Astrocyte (in vitro differentiated cells and primary cell): ENCODE data around the gene DCDC1. TPM values are rescaled to one million over a fixed set of nuclear protein-coding genes. Genes with fewer than 3 reads are reported as not detected.

Experiments
- DNase-seq: peaks from one replicate; pipeline ENCODE4 v3.0.0-alpha.2; 2010; ENCODE audit warnings: low read depth
- FAIRE-seq: peaks from 2 replicates; lab custom pipeline; 2011; peaks lifted over from hg19 to GRCh38; lab: Jason Lieb, UNC
- H2AFZ ChIP-seq: 2 replicates; pipeline ENCODE4 v1.6.0; 2012; ENCODE audit warnings: low read depth, low read length, inconsistent platforms
- H3K27ac ChIP-seq: 2 replicates; pipeline ENCODE4 v1.5.1; 2011; ENCODE audit warnings: low read depth, low read length, inconsistent platforms
- H3K27me3 ChIP-seq: 2 replicates; pipeline ENCODE4 v1.6.0; 2011; ENCODE audit warnings: low read length, inconsistent platforms; ENCODE audit not compliant: insufficient read depth
- H3K36me3 ChIP-seq: 2 replicates; pipeline ENCODE4 v1.5.1; 2011; ENCODE audit warnings: low read length, inconsistent platforms; ENCODE audit not compliant: insufficient read depth
- H3K4me1 ChIP-seq: 2 replicates; pipeline ENCODE4 v1.5.1; 2011; ENCODE audit warnings: low read length, inconsistent platforms; ENCODE audit not compliant: insufficient read depth
- H3K4me2 ChIP-seq: 2 replicates; pipeline ENCODE4 v1.6.0; 2012; ENCODE audit warnings: low read length, inconsistent platforms
- H3K4me3 ChIP-seq: 2 replicates; pipeline ENCODE4 v1.5.1; 2011; ENCODE audit warnings: low read depth, mild to moderate bottlenecking, low read length, inconsistent platforms; ENCODE audit not compliant: insufficient read depth
- H3K79me2 ChIP-seq: 2 replicates; pipeline ENCODE4 v1.6.0; 2012; ENCODE audit warnings: mild to moderate bottlenecking, low read length, inconsistent platforms; ENCODE audit not compliant: insufficient read depth
- H3K9ac ChIP-seq: 2 replicates; pipeline ENCODE4 v1.6.0; 2012; ENCODE audit warnings: mild to moderate bottlenecking, low read length, inconsistent platforms
- H3K9me3 ChIP-seq: 2 replicates; pipeline ENCODE4 v1.5.1; 2012; ENCODE audit warnings: low read depth, mild to moderate bottlenecking, low read length, inconsistent platforms; ENCODE audit not compliant: insufficient read depth
- H4K20me1 ChIP-seq: 2 replicates; pipeline ENCODE4 v1.6.0; 2012; ENCODE audit warnings: low read length, inconsistent platforms; ENCODE audit not compliant: insufficient read depth
- H3K27ac Mint-ChIP-seq: one replicate; pipeline ENCODE4 v1.8.0; 2021; ENCODE audit warnings: mild to moderate bottlenecking, mixed read lengths; ENCODE audit not compliant: unreplicated experiment
- H3K27me3 Mint-ChIP-seq: one replicate; pipeline ENCODE4 v1.8.0; 2021; ENCODE audit warnings: low read depth, mixed read lengths; ENCODE audit not compliant: unreplicated experiment
- H3K36me3 Mint-ChIP-seq: one replicate; pipeline ENCODE4 v1.8.0; 2021; ENCODE audit warnings: low read depth, mixed read lengths; ENCODE audit not compliant: unreplicated experiment
- H3K4me1 Mint-ChIP-seq: one replicate; pipeline ENCODE4 v1.8.0; 2021; ENCODE audit warnings: low read depth, mixed read lengths; ENCODE audit not compliant: unreplicated experiment
- H3K4me3 Mint-ChIP-seq: one replicate; pipeline ENCODE4 v1.8.0; 2021; ENCODE audit warnings: mild to moderate bottlenecking, moderate library complexity, mixed read lengths; ENCODE audit not compliant: unreplicated experiment
- H3K9me3 Mint-ChIP-seq: one replicate; pipeline ENCODE4 v1.8.0; 2021; ENCODE audit warnings: mild to moderate bottlenecking, mixed read lengths; ENCODE audit not compliant: unreplicated experiment
- EZH2 ChIP-seq: IDR thresholded peaks from 2 replicates; pipeline ENCODE4 v1.6.1; 2012; ENCODE audit warnings: mild to moderate bottlenecking, low read length, inconsistent platforms; ENCODE audit not compliant: insufficient read depth
- total RNA-seq: library from RNA; stranded (reverse); gene quantifications from 2 replicates; pipeline ENCODE4 v1.2.1, GENCODE V29; 2021
- TF ChIP-seq, protein P1 (sequence below): IDR thresholded peaks from 2 replicates; pipeline ENCODE4 v1.5.1; 2011; ENCODE audit warnings: low read depth, mild to moderate bottlenecking, inconsistent platforms, low read length, moderate library complexity; ENCODE audit not compliant: insufficient read depth

DCDC1 gene
- total RNA-seq, 1 donor from 2014 or later = 1.4 TPM

GRCh38 chr11:31139479-31139878 is 230.1 kb downstream of the DCDC1 start:
- no peak overlapping the region for H3K27ac Mint-ChIP-seq
- H3K9ac ChIP-seq = no peak overlapping the region

DNA sequence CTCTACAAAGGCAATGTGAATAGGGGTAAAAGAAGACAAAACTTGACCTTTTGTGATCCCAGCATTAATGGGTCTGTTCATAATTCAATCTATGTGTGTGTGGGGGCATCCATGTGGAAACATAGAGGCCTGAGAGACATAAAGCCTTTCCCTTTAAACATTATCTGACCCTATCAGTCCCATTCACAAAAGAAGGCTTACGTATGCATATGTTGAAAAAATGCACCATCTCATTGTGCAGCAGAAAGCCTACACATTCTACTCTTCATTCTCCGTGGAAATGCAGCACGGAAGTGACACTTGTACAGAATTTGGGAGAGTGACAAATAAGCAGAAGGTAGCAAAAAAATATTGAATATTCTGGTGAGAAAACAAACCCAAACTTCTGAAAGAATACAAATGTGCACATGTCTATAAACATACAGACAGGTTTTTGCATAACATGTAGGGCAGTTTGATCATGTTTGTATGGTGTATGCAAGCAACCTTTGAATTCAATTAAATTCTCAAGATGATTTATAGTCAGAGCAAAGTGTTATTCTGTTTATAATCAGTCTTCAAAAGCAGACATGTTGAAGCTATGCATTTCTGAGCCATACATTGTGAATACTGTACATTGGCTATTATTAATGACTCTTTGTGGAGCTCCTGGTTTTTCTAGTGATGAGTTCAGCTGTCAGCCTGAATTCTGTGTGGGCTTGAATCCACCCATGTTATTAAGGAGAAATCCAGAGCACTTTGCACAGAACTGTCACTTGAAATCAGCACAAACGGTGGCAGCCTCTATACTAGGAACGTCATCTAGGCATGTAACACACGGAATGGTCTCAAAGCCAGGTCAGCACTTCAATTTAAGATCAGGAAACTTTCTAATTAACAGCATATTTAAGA is 236.8 kb downstream of the DCDC1 start:
- H3K4me1 ChIP-seq = no peaks in the 10 kb centered on the region
- FAIRE-seq (no peak), DNase-seq (no peak)
- no peaks in the 10 kb centered on the region for H3K27me3 ChIP-seq
- H3K9me3 ChIP-seq = no peaks in the 10 kb centered on the region
- no peaks in the 10 kb centered on the region for H4K20me1 ChIP-seq
- H3K27ac Mint-ChIP-seq = no peak overlapping the region
- no peaks in the 10 kb centered on the region for H3K36me3 Mint-ChIP-seq
- no peak overlapping the region for H3K4me3 ChIP-seq
- H3K36me3 ChIP-seq = no peaks in the 10 kb centered on the region
- no peak overlapping the region for H3K27ac ChIP-seq
- no peak overlapping the region for H2AFZ ChIP-seq
- no peak for TF ChIP-seq EZH2
- TF ChIP-seq, protein P1, sequence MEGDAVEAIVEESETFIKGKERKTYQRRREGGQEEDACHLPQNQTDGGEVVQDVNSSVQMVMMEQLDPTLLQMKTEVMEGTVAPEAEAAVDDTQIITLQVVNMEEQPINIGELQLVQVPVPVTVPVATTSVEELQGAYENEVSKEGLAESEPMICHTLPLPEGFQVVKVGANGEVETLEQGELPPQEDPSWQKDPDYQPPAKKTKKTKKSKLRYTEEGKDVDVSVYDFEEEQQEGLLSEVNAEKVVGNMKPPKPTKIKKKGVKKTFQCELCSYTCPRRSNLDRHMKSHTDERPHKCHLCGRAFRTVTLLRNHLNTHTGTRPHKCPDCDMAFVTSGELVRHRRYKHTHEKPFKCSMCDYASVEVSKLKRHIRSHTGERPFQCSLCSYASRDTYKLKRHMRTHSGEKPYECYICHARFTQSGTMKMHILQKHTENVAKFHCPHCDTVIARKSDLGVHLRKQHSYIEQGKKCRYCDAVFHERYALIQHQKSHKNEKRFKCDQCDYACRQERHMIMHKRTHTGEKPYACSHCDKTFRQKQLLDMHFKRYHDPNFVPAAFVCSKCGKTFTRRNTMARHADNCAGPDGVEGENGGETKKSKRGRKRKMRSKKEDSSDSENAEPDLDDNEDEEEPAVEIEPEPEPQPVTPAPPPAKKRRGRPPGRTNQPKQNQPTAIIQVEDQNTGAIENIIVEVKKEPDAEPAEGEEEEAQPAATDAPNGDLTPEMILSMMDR = no peak
- H3K79me2 ChIP-seq = no peaks in the 10 kb centered on the region
- H3K27me3 Mint-ChIP-seq = no peaks in the 10 kb centered on the region
- no peaks in the 10 kb centered on the region for H3K4me1 Mint-ChIP-seq
- H3K4me2 ChIP-seq = no peak overlapping the region
- no peak overlapping the region for H3K4me3 Mint-ChIP-seq
- H3K9me3 Mint-ChIP-seq = no peaks in the 10 kb centered on the region
- no peak overlapping the region for H3K9ac ChIP-seq

More at GRCh38 chr11:31139479-31139878, 230.1 kb downstream of the DCDC1 start:
- Histone ChIP-seq H3K27me3 (no peaks in the 10 kb centered on the region), H3K79me2 (no peaks in the 10 kb centered on the region), H3K36me3 (no peaks in the 10 kb centered on the region), H3K4me3 (no peak overlapping the region), H4K20me1 (no peaks in the 10 kb centered on the region), H3K4me2 (no peak overlapping the region), H3K9me3 (no peaks in the 10 kb centered on the region), H2AFZ (no peak overlapping the region), H3K27ac (no peak overlapping the region), H3K4me1 (no peaks in the 10 kb centered on the region)
- Mint-ChIP-seq H3K36me3 (no peaks in the 10 kb centered on the region), H3K27me3 (no peaks in the 10 kb centered on the region), H3K9me3 (no peaks in the 10 kb centered on the region), H3K4me1 (no peaks in the 10 kb centered on the region), H3K4me3 (no peak overlapping the region)
- DNase-seq (no peak), FAIRE-seq (no peak)
- TF ChIP-seq, protein P1 = no peak
- TF ChIP-seq EZH2 = no peak

DNA sequence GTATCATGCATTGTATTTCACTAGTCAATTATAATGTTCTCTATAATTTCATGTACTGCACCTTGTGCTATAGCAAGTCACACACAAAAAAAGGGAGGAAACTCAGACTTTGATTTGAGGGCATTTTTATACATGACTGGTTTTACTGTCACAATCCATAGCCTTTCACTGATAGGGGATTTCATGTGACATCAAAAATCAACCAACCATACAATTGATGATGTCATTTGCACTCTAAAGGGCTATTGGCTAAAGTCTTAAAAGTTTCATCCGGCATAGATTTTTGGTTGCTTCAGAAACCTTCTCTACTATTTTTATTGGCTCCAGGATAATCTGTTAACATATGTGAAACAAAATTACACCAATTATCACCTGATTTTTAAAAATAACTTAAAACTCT is 237.8 kb downstream of the DCDC1 start:
- H3K27ac ChIP-seq = no peak overlapping the region
- no peak overlapping the region for H3K4me2 ChIP-seq
- no peaks in the 10 kb centered on the region for H3K4me1 ChIP-seq
- H3K79me2 ChIP-seq = no peaks in the 10 kb centered on the region
- no peaks in the 10 kb centered on the region for H3K36me3 ChIP-seq
- no peaks in the 10 kb centered on the region for H3K36me3 Mint-ChIP-seq
- no peaks in the 10 kb centered on the region for H3K4me1 Mint-ChIP-seq
- no peak overlapping the region for H3K4me3 ChIP-seq
- H3K9ac ChIP-seq = no peak overlapping the region
- H3K27me3 ChIP-seq = no peaks in the 10 kb centered on the region
- no peak overlapping the region for H2AFZ ChIP-seq
- H3K9me3 Mint-ChIP-seq = no peaks in the 10 kb centered on the region
- H4K20me1 ChIP-seq = no peaks in the 10 kb centered on the region
- H3K9me3 ChIP-seq = no peaks in the 10 kb centered on the region
- DNase-seq = no peak
- no peak for FAIRE-seq
- no peak overlapping the region for H3K4me3 Mint-ChIP-seq
- no peak for TF ChIP-seq EZH2
- TF ChIP-seq, protein P1 = no peak
- no peaks in the 10 kb centered on the region for H3K27me3 Mint-ChIP-seq
- H3K27ac Mint-ChIP-seq = no peak overlapping the region
